Thyroid gland (tissue), 4 donors: ENCODE results near the gene B4GALNT4. TPM values are rescaled to one million over a fixed set of nuclear protein-coding genes. Genes with fewer than 3 reads are reported as not detected.

Source experiments
- DNase-seq, 2 donors: peaks; one replicate each; pipeline ENCODE4 v3.0.0-alpha.2; 2019
- H3K27ac ChIP-seq, 3 donors: fragments of 200-600 bp; sonication (generic); 1 replicate in 2 of 3; 2 replicates in 1 of 3; pipeline ENCODE4 v1.5.1; 2016 to 2019; ENCODE audit warnings: mild to moderate bottlenecking in 1 of 3, moderate library complexity in 1 of 3
- H3K27me3 ChIP-seq: fragments of 200-600 bp; sonication (generic); one replicate; pipeline ENCODE4 v1.5.1; 2019
- H3K36me3 ChIP-seq, 2 donors: fragments of 200-600 bp; sonication (generic); one replicate each; pipeline ENCODE4 v1.5.1; 2016 to 2019
- H3K4me1 ChIP-seq, 2 donors: fragments of 200-600 bp; sonication (generic); one replicate each; pipeline ENCODE4 v1.5.1; 2017 to 2019
- H3K4me3 ChIP-seq, 3 donors: fragments of 200-600 bp; sonication (generic); replicated peaks in 1 of 3; 1 replicate in 2 of 3; 2 replicates in 1 of 3; pipeline ENCODE4 v1.5.1; 2016; ENCODE audit warnings: mild to moderate bottlenecking in 1 of 3
- H3K9me3 ChIP-seq: fragments of 200-600 bp; sonication (generic); one replicate; pipeline ENCODE4 v1.5.1; 2017
- CTCF ChIP-seq, 6 experiments: fragments of 200-600 bp in 3 of 6; fragments of 450-650 bp in 3 of 6; sonication (generic) in 3 of 6; IDR thresholded peaks; one replicate each; pipeline ENCODE4 v1.5.1; 2016 to 2019; ENCODE audit warnings: antibody characterized with exemption in 6 of 6, mild to moderate bottlenecking in 2 of 6, inconsistent platforms in 1 of 6, moderate library complexity in 1 of 6
- POLR2A ChIP-seq, 2 donors: fragments of 450-650 bp; IDR thresholded peaks; one replicate each; pipeline ENCODE4 v1.6.1; 2017; ENCODE audit warnings: antibody characterized with exemption in 2 of 2, mild to moderate bottlenecking in 2 of 2, moderate library complexity in 1 of 2
- WGBS, 2 donors: methylation state at CpG; one replicate each; pipeline ENCODE4 v1.1.5; 2017; 5-methylcytosine and 5-hydroxymethylcytosine counted together
- intact Hi-C: fragments of 100-400 bp; cut with DNase I; formaldehyde crosslinking; loops from one replicate; pipeline ENCODE4 v1.15.1; 2023
- total RNA-seq, 4 donors: library from RNA; depleted of rRNA; stranded (reverse); fragments of >200 nt; gene quantifications; one replicate each; pipeline ENCODE4 v1.2.3, GENCODE V29; 2016

The B4GALNT4 gene
- total RNA-seq, 4 donors from 2014 or later, result 0.98 to 1.2 TPM; not detected in 2

GRCh38 chr11:416757-417621, 47.7 kb downstream of the B4GALNT4 start:
- Histone ChIP-seq H3K4me3 (peak overlapping the region; percentile 30 to 72 (median 31)), H3K27ac (peak overlapping the region; percentile 35 to 67 (median 61)), H3K9me3 (no peaks in the 10 kb centered on the region), H3K4me1 (peaks cover 18 to 29% of the 10 kb centered on the region in 2 donors), H3K36me3 (no peaks in the 10 kb centered on the region), H3K27me3 (no peaks in the 10 kb centered on the region)
- WGBS, 2 donors, result 0 to 5% methylated on average over 11 to 12 of the region's 97 CpGs
- TF ChIP-seq CTCF (IDR thresholded peaks at IDR 0.05), result no peak
- TF ChIP-seq POLR2A (IDR thresholded peaks at IDR 0.05), result peak in 1 of 2 donors; percentile 22
- DNase-seq, result peak; percentile 70 to 80
- intact Hi-C loops, result no loop called here

- DNase-seq, result no peak
- H3K36me3 ChIP-seq, result no peaks in the 10 kb centered on the region
Measured at GRCh38 chr11:417652-418342, 48.5 kb downstream of the B4GALNT4 start.

GRCh38 chr11:418343-419247, 49.3 kb downstream of the B4GALNT4 start:
- no peak for TF ChIP-seq POLR2A (IDR thresholded peaks at IDR 0.05)
- TF ChIP-seq CTCF (IDR thresholded peaks at IDR 0.05), result no peak
- Histone ChIP-seq H3K4me1 (peaks cover 14 to 21% of the 10 kb centered on the region in 2 donors), H3K4me3 (no peak overlapping the region), H3K9me3 (no peaks in the 10 kb centered on the region), H3K27me3 (no peaks in the 10 kb centered on the region), H3K36me3 (no peaks in the 10 kb centered on the region), H3K27ac (no peak overlapping the region)
- intact Hi-C loops, result no loop called here
- DNase-seq, result no peak
- WGBS, 2 donors, result 93 to 95% methylated on average over 29 of the region's 30 CpGs

More at GRCh38 chr11:417652-418342, 48.5 kb downstream of the B4GALNT4 start:
- intact Hi-C loops, result no loop called here
- H3K4me3 ChIP-seq, result peak overlapping the region in 2 of 3 donors; percentile 30 to 72
- TF ChIP-seq POLR2A (IDR thresholded peaks at IDR 0.05) (no peak), CTCF (IDR thresholded peaks at IDR 0.05) (no peak)
- 43 to 48% methylated on average over 14 of the region's 19 CpGs for WGBS, 2 donors
- no peaks in the 10 kb centered on the region for H3K9me3 ChIP-seq
- H3K4me1 ChIP-seq, result peaks cover 18 to 29% of the 10 kb centered on the region in 2 donors
- no peak overlapping the region for H3K27ac ChIP-seq
- H3K27me3 ChIP-seq, result no peaks in the 10 kb centered on the region

- H3K27ac ChIP-seq, result no peak overlapping the region
- H3K36me3 ChIP-seq, result no peaks in the 10 kb centered on the region
- WGBS, 2 donors, result 87 to 88% methylated on average over 9 to 13 of the region's 20 CpGs
- peaks cover 14 to 21% of the 10 kb centered on the region in 2 donors for H3K4me1 ChIP-seq
- intact Hi-C loops, result no loop called here
- no peaks in the 10 kb centered on the region for H3K9me3 ChIP-seq
- no peaks in the 10 kb centered on the region for H3K27me3 ChIP-seq
- no peak for DNase-seq
- no peak overlapping the region for H3K4me3 ChIP-seq
- TF ChIP-seq POLR2A (IDR thresholded peaks at IDR 0.05) (no peak), CTCF (IDR thresholded peaks at IDR 0.05) (no peak)
Measured at GRCh38 chr11:419248-420005, 50.1 kb downstream of the B4GALNT4 start.
